Progenitor cell of endocrine pancreas (in vitro differentiated cells): ENCODE results near the gene PYGM. TPM values are rescaled to one million over a fixed set of nuclear protein-coding genes. Genes with fewer than 3 reads are reported as not detected.

Experiments used
- DNase-seq: peaks from one replicate; pipeline ENCODE4 v3.0.0; 2021; ENCODE audit warnings: low spot score; ENCODE audit not compliant: unreplicated experiment
- H3K27ac Mint-ChIP-seq: 2 replicates; pipeline ENCODE4 v1.8.0; 2021; ENCODE audit warnings: mild to moderate bottlenecking, moderate library complexity, mixed read lengths
- H3K27me3 Mint-ChIP-seq: 2 replicates; pipeline ENCODE4 v1.8.0; 2021; ENCODE audit warnings: mixed read lengths
- H3K36me3 Mint-ChIP-seq: 2 replicates; pipeline ENCODE4 v1.8.0; 2022; ENCODE audit warnings: mixed read lengths; ENCODE audit not compliant: insufficient read depth
- H3K4me1 Mint-ChIP-seq: 2 replicates; pipeline ENCODE4 v1.8.0; 2021; ENCODE audit warnings: low read depth, mixed read lengths
- H3K4me3 Mint-ChIP-seq: 2 replicates; pipeline ENCODE4 v1.8.0; 2021; ENCODE audit warnings: low read depth, mild to moderate bottlenecking, moderate library complexity, mixed read lengths
- H3K9me3 Mint-ChIP-seq: 2 replicates; pipeline ENCODE4 v1.8.0; 2021; ENCODE audit warnings: low read depth, mixed read lengths
- total RNA-seq: library from RNA; stranded (reverse); gene quantifications from 2 replicates; pipeline ENCODE4 v1.2.1, GENCODE V29; 2021
- TF ChIP-seq, protein P1 (sequence below): fragments of 200-600 bp; sonication (generic); IDR thresholded peaks from one replicate; pipeline ENCODE4 v1.5.0; 2021; ENCODE audit warnings: antibody characterized with exemption, mild to moderate bottlenecking; ENCODE audit not compliant: unreplicated experiment

PYGM gene
- total RNA-seq, 1 donor from 2014 or later = 1.6 TPM

DNA sequence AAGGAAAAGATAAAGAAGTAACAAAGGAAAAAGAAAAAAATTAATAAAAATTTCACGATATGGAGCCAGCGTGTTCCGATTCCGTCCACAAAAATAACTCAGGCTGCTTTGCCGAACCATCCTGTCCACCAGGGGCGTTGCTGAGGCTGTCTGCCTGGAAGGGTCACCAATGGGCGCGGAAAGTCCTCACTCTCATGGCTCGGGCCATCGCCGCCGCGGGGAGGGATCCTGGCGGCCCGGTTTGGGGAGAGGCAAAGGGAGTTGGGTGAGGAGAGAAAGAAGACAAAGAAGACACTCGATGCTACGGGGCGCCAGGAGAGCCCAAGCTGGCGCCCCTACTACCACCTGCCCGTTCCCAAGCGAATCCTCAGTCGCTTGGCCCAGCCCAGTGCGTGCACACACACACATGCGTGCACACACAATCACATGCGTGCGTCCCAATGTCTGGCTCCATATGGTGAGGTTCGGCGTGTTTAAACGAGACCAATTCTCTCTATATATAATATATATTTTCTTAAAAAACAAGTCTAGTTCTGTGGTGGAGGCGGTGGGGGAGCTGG is 5.6 kb upstream of the PYGM start:
- H3K9me3 Mint-ChIP-seq = no peaks in the 10 kb centered on the region
- peaks cover 49% of the 10 kb centered on the region for H3K36me3 Mint-ChIP-seq
- H3K4me1 Mint-ChIP-seq = peaks cover 26% of the 10 kb centered on the region
- no peaks in the 10 kb centered on the region for H3K27me3 Mint-ChIP-seq
- H3K27ac Mint-ChIP-seq = no peak overlapping the region
- H3K4me3 Mint-ChIP-seq = no peak overlapping the region
- no peak for DNase-seq
- TF ChIP-seq, protein P1, sequence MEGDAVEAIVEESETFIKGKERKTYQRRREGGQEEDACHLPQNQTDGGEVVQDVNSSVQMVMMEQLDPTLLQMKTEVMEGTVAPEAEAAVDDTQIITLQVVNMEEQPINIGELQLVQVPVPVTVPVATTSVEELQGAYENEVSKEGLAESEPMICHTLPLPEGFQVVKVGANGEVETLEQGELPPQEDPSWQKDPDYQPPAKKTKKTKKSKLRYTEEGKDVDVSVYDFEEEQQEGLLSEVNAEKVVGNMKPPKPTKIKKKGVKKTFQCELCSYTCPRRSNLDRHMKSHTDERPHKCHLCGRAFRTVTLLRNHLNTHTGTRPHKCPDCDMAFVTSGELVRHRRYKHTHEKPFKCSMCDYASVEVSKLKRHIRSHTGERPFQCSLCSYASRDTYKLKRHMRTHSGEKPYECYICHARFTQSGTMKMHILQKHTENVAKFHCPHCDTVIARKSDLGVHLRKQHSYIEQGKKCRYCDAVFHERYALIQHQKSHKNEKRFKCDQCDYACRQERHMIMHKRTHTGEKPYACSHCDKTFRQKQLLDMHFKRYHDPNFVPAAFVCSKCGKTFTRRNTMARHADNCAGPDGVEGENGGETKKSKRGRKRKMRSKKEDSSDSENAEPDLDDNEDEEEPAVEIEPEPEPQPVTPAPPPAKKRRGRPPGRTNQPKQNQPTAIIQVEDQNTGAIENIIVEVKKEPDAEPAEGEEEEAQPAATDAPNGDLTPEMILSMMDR = peak; percentile 27

DNA sequence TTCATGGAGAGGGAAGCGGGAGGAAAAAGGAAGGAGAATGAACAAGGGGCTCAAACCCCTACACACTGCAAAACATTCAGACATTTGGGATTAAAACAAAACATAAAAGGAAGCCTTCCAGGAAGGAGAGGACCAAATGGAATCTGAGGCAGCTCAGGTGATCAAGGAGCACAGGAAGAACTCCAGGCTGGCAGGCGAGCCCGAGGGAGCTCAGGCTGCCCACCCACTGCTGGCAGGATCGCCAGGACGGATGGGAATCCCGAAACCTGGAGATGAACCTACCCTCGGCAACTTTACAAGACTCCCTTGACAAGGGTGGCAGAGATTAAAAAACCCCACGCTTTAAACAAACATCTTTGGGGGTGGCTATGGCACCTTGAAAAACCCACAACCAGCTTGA is 5.0 kb upstream of the PYGM start:
- H3K4me3 Mint-ChIP-seq = no peak overlapping the region
- peak overlapping the region; percentile 36 for H3K27ac Mint-ChIP-seq
- H3K4me1 Mint-ChIP-seq = peaks cover 31% of the 10 kb centered on the region
- DNase-seq = no peak
- H3K9me3 Mint-ChIP-seq = no peaks in the 10 kb centered on the region
- H3K27me3 Mint-ChIP-seq = no peaks in the 10 kb centered on the region
- TF ChIP-seq, protein P1 = no peak
- H3K36me3 Mint-ChIP-seq = peaks cover 47% of the 10 kb centered on the region

DNA sequence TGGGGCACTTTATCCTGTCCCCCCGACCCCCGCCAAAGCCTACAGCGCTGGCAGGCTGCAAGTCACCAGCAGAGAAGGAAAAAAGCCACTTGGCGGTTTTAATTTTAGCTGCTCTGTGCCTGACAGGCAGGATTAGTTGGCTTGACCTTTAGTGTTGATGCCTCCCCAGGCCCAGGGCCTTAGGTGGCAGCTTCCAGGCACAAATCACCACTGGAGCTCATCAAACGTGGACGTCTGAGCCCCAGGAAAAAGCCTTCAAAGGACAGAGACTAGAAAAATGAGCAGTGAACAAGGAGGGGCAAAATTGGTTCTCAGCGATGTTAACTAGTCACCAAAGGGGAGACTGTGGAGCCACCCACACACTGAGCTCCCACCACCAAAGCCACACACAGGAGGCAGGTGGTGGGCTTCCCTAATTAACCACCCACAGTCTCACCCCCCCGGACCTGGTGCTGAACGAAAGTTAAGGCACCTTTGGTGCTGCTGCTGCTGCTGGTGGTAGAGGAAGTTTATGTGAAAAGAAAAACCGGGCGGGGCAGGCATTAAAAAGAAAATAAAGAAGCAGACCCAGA is 4.4 kb upstream of the PYGM start:
- TF ChIP-seq, protein P1 = no peak
- DNase-seq = no peak
- Mint-ChIP-seq H3K9me3 (no peaks in the 10 kb centered on the region), H3K27ac (peak overlapping the region; percentile 12), H3K36me3 (peaks cover 41% of the 10 kb centered on the region), H3K27me3 (no peaks in the 10 kb centered on the region), H3K4me1 (peaks cover 37% of the 10 kb centered on the region), H3K4me3 (no peak overlapping the region)

DNA sequence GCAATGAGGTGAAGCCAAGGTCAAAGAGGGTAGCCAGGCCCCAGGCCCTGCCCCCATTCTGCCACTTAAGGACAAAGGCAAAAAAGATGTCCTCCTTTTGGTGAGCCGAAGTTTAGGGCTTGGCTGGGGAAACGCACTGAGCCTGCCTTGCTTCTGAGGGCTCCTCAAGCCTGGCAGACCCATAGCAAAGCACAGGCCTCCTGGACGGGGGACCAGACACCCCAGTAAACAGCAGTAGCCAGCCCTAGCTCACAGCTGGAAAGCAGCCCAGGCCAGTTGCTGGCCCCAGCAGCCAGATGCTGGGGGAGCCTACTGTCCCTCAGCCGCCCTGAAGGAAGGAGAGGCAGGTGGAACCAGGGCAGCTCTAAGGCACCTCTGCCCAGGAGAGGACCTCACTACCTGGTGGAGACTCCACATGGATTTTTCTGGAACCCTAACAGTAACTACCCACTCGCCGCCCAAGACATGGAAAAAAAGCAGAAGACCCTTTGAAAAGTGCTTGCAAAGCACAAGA is 3.8 kb upstream of the PYGM start:
- no peaks in the 10 kb centered on the region for H3K27me3 Mint-ChIP-seq
- H3K4me3 Mint-ChIP-seq = no peak overlapping the region
- TF ChIP-seq, protein P1 = no peak
- no peak for DNase-seq
- peaks cover 38% of the 10 kb centered on the region for H3K36me3 Mint-ChIP-seq
- peaks cover 37% of the 10 kb centered on the region for H3K4me1 Mint-ChIP-seq
- H3K9me3 Mint-ChIP-seq = no peaks in the 10 kb centered on the region
- peak overlapping the region; percentile 12 for H3K27ac Mint-ChIP-seq

DNA sequence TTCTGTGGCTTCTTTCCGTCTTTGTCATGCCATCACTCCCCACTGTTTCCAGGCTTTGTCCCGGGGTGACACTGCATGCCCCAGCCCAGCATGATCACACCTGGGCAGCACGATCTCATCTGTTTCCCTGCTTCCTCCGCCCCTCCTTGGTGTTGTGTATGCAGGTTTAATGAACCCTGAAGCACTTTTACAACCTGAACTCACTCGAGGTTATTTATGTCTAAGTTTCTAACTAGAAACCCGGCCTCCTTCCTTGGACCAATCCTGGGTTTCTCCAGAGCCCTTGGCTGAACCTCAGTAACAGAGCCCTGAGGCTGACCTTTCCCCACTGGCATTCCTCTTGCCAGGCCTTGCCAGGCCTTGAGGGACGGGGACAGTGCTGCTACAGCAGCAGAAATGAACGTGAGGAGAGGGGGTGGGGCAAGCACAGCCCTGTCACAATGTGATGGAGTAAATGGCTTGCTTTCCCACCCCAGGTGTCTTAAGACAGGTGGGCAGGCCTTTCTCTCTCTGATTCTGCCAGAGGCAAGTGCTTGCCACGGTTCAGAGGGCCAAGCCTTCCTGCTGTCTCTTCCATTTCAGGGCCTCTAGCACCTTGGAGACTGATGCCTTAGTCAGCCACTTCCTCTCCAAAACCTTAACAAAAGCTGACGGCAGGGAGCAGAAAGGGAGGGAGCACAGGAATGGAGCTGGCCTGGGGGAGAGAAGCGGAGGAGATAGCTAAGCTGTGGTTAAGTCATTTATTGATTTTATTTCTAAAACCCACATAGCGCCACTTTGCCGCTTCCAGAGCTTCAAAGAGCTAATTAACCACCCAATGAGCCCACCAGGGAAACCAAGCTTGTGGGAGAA is 3.1 kb upstream of the PYGM start:
- TF ChIP-seq, protein P1 = no peak
- no peaks in the 10 kb centered on the region for H3K9me3 Mint-ChIP-seq
- peak overlapping the region; percentile 19 for H3K27ac Mint-ChIP-seq
- no peak for DNase-seq
- no peaks in the 10 kb centered on the region for H3K27me3 Mint-ChIP-seq
- H3K36me3 Mint-ChIP-seq = peaks cover 32% of the 10 kb centered on the region
- no peak overlapping the region for H3K4me3 Mint-ChIP-seq
- peaks cover 37% of the 10 kb centered on the region for H3K4me1 Mint-ChIP-seq
